Natural killer cell treated with Interleukin-12 subunit alpha and Interleukin-12 subunit beta and Interleukin-15 and Interleukin-18, amount 100 ng/mL, for 72 hours (primary cell): ENCODE results near the gene CASTOR1. TPM values are rescaled to one million over a fixed set of nuclear protein-coding genes. Genes with fewer than 3 reads are reported as not detected.
A peak's percentile ranks its signal among the peaks of the same experiment; 100 is the strongest.

Source experiments
- ATAC-seq, 2 donors: fragments of 150-1000 bp; cut with Tn5 transposase in 1 of 2; sonication (Bioruptor Pico), chemical (Tn5 transposase) in 1 of 2; 2 replicates each; pipeline ENCODE4 v1.10.0; 2021
- DNase-seq: peaks from one replicate; pipeline ENCODE4 v3.0.0; 2022; ENCODE audit warnings: low spot score
- H3K27ac Mint-ChIP-seq, 2 donors: 1 replicate in 1 of 2; 2 replicates in 1 of 2; pipeline ENCODE4 v1.8.0; 2022; ENCODE audit warnings: mixed read lengths in 2 of 2, mild to moderate bottlenecking in 1 of 2, moderate library complexity in 1 of 2
- H3K27me3 Mint-ChIP-seq, 2 donors: 1 replicate in 1 of 2; 2 replicates in 1 of 2; pipeline ENCODE4 v1.8.0; 2022; ENCODE audit warnings: mixed read lengths in 2 of 2
- H3K36me3 Mint-ChIP-seq: one replicate; pipeline ENCODE4 v1.8.0; 2022; ENCODE audit warnings: mixed read lengths
- H3K4me1 Mint-ChIP-seq, 2 donors: 1 replicate in 1 of 2; 2 replicates in 1 of 2; pipeline ENCODE4 v1.8.0; 2022; ENCODE audit warnings: low read depth in 2 of 2, mixed read lengths in 2 of 2, mild to moderate bottlenecking in 1 of 2
- H3K4me3 Mint-ChIP-seq: one replicate; pipeline ENCODE4 v1.8.0; 2022; ENCODE audit warnings: mixed read lengths
- H3K9me3 Mint-ChIP-seq: 2 replicates; pipeline ENCODE4 v1.8.0; 2022; ENCODE audit warnings: mixed read lengths
- total RNA-seq, 2 donors: library from RNA; stranded (reverse); gene quantifications; one replicate each; pipeline ENCODE4 v1.2.3, GENCODE V29; 2022

CASTOR1 gene
- total RNA-seq, 2 donors from 2014 or later: 4.0 to 4.4 TPM

DNA sequence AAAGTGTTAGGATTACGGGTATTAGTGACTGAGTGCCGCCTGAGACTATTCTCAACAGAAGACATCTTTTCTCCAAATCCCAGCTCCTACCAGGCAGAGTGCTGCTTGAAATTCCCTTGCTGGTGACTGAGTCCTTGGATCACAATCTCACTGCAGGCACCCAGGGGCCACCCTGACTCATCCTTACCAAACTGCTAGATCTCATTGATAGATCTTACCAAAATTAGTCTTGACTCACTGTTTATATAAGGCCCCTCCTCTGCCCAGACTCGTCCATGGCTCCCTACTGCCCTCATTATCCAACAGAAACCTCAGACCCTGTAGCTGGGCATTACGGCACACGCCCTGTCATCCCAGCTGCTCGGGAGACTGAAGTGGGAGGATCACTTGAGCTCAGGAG, 22.7 kb upstream of the CASTOR1 start:
- Mint-ChIP-seq H3K27ac (peak overlapping the region; percentile 35 to 61), H3K4me3 (no peak overlapping the region), H3K27me3 (no peaks in the 10 kb centered on the region), H3K4me1 (peaks cover 75 to 77% of the 10 kb centered on the region in 2 donors), H3K9me3 (no peaks in the 10 kb centered on the region), H3K36me3 (no peaks in the 10 kb centered on the region)
- no peak for DNase-seq
- ATAC-seq: no peak

DNA sequence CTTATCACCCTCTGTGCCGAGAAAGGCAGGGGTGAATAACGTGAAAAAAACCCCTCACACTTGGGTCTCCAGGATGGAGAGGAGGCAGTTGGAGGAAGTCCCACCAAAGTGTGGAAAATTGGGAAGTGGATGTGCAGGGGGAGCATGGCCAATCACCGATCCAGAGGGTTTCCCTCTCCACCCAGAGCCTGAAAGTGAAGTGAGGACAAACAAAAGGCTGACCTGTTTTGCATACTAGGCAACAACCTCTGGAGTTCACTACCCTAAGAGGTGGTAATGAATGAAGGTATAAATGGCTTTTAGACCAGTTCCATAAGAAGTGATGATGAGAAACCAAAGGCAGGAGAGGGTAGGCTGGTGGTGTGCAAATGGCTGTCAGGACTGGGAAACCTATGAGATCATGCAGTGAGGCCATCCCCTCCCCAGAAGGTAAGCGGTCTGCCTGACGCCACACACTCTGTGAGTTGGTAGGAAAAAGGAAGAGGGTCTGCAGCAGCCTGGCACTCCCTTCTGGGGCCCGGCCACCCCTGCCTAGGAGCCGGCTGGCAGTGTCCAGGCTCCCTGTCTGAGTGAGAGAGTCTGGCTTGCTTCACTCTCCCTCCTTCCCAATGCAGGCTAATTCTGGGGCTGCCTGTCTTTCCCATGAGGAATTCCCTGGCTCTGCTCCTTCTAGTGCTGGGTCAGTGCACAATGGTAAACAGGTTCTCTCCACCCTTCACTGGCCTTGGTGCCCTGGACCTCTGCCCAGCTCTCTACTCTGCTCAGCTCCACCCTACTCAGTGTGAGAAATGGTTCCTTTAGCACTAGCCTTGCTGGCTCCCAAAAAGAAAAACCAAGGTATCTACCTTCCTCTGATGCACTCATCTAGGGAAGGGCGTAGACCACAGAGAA, 21.8 kb upstream of the CASTOR1 start:
- Mint-ChIP-seq H3K4me3 (no peak overlapping the region), H3K4me1 (peaks cover 79 to 81% of the 10 kb centered on the region in 2 donors), H3K9me3 (no peaks in the 10 kb centered on the region), H3K27me3 (no peaks in the 10 kb centered on the region), H3K36me3 (no peaks in the 10 kb centered on the region), H3K27ac (peak overlapping the region; percentile 35 to 97)
- ATAC-seq (no peak), DNase-seq (no peak)

DNA sequence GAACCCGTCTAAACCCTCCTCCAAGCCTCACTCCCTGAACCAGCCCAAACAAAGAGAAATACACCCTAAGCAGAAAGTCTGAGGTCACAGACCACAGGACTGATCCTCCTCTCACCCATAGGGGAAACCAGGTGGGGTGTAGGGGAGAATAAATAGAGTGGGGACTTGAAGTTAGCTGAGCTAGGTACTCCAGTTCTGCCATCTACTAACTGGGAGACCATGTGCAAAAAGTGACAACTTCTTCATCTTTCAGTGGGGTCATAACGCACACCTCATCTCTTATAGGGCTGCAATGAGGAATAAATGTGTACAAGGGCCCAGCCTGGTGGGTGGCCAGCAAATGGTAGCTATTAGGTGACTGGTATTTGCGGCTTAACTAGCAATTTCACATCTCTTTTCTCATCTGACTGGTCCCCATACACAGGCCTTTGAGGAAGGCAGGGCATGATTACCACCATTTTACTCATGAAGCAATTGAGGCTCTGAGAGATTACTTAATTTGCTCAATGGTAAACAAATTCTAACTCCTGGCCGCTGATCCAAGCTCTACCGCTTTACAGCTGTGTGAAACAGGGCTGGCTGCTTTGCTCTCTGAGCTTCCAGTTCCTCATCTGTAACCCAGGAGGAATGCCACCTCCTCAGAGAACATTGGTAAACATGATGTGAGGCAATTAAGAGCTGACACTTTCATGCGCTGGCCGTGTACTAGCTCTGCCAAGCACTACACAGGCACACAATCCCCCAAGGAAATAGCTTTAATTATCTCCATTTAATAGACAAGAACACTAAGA, 20.8 kb upstream of the CASTOR1 start:
- Mint-ChIP-seq H3K9me3 (no peaks in the 10 kb centered on the region), H3K4me3 (no peak overlapping the region), H3K4me1 (peaks cover 79 to 81% of the 10 kb centered on the region in 2 donors), H3K27me3 (no peaks in the 10 kb centered on the region), H3K36me3 (no peaks in the 10 kb centered on the region), H3K27ac (peak overlapping the region; percentile 35 to 97)
- no peak for DNase-seq
- ATAC-seq: no peak

DNA sequence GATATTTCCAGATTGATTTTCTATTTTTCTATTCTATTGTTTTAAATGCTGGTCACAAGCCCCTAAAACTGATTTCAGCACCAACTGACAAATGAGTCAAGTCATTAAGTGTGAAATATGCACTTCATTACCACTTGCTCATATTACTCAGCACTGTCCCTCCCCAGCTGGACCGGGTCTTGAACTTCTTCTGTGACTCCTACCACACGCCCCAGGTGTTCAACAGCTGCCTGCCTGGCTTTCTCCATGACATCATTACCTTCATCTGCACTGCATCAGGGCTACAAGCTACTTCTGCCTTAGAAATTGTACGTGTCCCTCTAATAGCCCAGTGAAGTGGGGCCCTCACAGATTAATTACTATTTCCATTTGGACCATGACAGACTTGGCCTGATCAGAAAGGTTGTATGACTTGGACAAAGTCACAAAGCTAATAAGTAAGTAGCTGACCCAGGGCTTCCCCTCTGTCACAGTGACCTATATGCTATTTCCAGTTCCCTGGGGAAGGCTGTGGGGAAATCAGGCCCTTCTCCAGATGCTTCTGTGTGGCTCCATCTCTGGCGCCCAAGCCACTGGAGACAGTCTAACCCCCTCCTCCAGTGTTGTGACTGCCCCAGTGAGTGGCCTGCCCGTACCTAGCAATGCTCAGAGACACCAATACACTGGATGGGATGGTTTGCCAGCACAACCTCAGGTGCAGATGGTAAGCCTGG, 19.4 kb upstream of the CASTOR1 start:
- peaks cover 79 to 80% of the 10 kb centered on the region in 2 donors for H3K4me1 Mint-ChIP-seq
- ATAC-seq (no peak), DNase-seq (no peak)
- no peaks in the 10 kb centered on the region for H3K36me3 Mint-ChIP-seq
- H3K27ac Mint-ChIP-seq: peak overlapping the region; percentile 91 to 97
- H3K27me3 Mint-ChIP-seq: no peaks in the 10 kb centered on the region
- no peaks in the 10 kb centered on the region for H3K9me3 Mint-ChIP-seq
- H3K4me3 Mint-ChIP-seq: peak overlapping the region; percentile 17

DNA sequence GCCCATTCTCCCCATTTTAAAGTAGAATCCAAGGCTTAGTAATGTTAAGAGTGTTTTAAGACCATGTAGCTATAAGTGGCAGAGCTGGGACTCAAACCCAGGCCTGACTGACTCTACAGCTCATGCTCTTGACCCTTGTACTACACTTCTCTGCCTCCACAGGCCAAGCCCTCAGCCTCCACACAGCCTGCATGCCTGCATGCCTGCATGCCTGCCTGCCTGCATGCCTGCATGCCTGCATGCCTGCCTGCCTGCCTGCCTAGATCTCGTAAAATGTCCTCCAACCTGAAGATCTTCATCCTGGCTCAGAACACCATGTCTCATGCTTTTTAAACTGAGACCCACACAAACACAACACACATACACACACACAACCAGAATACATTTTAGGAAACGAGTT, 18.8 kb upstream of the CASTOR1 start:
- peaks cover 83 to 84% of the 10 kb centered on the region in 2 donors for H3K4me1 Mint-ChIP-seq
- no peak for ATAC-seq
- H3K36me3 Mint-ChIP-seq: no peaks in the 10 kb centered on the region
- no peak for DNase-seq
- peak overlapping the region; percentile 17 for H3K4me3 Mint-ChIP-seq
- peak overlapping the region; percentile 91 to 97 for H3K27ac Mint-ChIP-seq
- H3K27me3 Mint-ChIP-seq: no peaks in the 10 kb centered on the region
- no peaks in the 10 kb centered on the region for H3K9me3 Mint-ChIP-seq

DNA sequence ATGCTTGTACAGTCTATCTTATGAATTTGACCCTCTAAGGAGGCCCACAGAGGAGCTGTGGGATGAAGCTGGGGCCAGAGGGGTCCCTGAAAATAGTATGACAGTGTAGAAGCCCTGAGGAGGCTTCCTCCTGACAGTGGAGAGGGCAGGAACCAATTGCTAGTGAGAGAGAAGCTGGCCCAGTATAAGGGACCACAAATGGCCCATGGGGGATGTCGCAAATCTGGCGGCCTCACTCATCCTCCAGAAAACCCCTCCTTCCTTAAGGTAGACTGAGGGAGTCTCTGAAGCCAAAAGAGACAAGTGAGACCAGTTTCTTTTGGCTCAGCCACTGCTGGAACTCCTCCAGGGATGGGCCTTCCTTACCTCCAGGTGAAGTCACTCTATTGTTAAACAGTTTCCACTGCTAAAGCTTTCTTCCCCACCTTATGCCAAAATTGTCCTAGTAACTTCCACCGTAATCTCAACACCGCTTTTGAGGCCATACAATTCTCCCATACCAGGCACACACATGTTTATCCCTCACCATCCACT, 17.8 kb upstream of the CASTOR1 start:
- Mint-ChIP-seq H3K4me3 (peak overlapping the region; percentile 83), H3K27me3 (no peaks in the 10 kb centered on the region), H3K4me1 (peaks cover 83 to 84% of the 10 kb centered on the region in 2 donors), H3K27ac (peak overlapping the region; percentile 91 to 97), H3K36me3 (no peaks in the 10 kb centered on the region), H3K9me3 (no peaks in the 10 kb centered on the region)
- peak; percentile 33 to 43 for ATAC-seq
- no peak for DNase-seq

DNA sequence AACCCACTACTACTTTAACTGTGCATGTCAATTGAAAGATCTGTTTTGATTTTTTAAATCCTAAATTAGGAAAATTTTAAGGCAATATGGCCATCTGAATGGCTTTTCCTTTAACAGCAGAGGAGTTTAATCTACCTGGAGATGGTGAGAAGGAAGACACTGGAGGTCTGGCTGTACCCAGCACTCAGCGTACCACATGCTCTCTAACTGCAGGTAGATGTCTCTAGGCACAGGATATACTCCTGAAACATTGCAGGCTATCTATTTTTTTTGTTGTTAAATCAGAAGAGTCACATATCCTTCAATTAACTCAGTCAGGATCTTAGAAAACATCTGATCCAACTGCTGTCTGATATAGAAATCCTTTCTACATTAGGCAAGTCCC, 17.3 kb upstream of the CASTOR1 start:
- Mint-ChIP-seq H3K4me3 (peak overlapping the region; percentile 83), H3K27ac (peak overlapping the region; percentile 91 to 97), H3K27me3 (no peaks in the 10 kb centered on the region), H3K4me1 (peaks cover 81 to 83% of the 10 kb centered on the region in 2 donors), H3K36me3 (no peaks in the 10 kb centered on the region), H3K9me3 (no peaks in the 10 kb centered on the region)
- ATAC-seq (no peak), DNase-seq (no peak)

DNA sequence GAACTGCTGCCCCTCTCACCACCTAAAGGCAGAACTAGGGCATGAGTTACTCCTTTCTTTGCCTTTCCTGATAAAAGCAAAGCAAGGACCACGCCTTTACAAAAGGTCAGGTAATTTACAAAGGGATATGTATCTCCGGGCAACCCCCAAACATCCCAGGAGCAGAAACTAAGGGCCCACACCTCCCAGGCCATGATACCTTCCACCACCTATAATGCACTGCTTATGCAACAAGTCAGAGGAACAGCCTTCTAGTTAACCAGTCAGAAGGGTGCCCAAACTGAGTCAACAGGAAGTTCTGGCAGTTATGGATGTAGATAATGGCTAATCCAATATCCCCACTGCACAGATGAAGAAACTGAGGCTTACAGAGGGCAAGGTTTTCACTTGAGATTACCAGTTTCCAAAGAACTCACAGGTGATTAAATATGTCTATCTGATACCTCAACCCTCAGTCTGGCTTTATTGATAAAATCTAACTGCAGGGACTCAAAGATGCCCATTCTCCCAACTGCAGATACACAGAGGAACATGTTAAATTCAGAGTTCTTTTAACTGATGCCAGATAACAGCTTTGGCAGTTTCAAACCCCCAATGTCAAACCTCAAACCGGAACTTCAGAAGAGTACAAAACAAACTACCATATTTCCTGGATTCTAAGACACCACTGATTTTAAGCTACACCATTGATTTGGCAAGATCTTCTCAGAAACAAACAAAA, 16.8 kb upstream of the CASTOR1 start:
- no peak for DNase-seq
- H3K36me3 Mint-ChIP-seq: no peaks in the 10 kb centered on the region
- H3K9me3 Mint-ChIP-seq: no peaks in the 10 kb centered on the region

DNA sequence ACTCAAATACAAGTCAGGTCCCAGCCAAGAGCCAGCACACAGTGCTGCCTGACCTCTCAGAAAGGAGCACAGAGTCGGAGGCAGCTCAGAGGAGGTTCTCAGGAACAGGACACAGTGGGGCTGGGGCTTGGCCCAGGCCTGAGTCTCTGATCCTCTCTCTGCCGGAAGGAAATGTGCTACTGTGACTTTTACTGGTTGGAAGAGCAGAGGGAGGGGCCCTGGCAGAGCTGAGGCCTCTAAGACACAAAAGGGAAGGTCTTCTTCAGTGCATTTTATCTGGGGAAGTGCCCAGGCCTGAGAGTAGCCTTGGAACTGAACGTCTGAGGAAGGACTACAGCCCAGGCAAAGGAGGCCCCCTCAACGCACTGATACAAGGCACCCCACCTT, 16.2 kb upstream of the CASTOR1 start:
- peak overlapping the region; percentile 83 for H3K4me3 Mint-ChIP-seq
- no peaks in the 10 kb centered on the region for H3K9me3 Mint-ChIP-seq
- ATAC-seq: peak; percentile 74 to 84
- H3K27me3 Mint-ChIP-seq: no peaks in the 10 kb centered on the region
- peak overlapping the region; percentile 91 to 97 for H3K27ac Mint-ChIP-seq
- H3K4me1 Mint-ChIP-seq: peaks cover 81 to 85% of the 10 kb centered on the region in 2 donors
- no peaks in the 10 kb centered on the region for H3K36me3 Mint-ChIP-seq
- no peak for DNase-seq

More for the DNA sequence above, 16.8 kb upstream of the CASTOR1 start:
- Mint-ChIP-seq H3K27ac (peak overlapping the region; percentile 91 to 97), H3K4me3 (peak overlapping the region; percentile 83), H3K4me1 (peaks cover 84 to 88% of the 10 kb centered on the region in 2 donors), H3K27me3 (no peaks in the 10 kb centered on the region)
- peak; percentile 75 to 76 for ATAC-seq

DNA sequence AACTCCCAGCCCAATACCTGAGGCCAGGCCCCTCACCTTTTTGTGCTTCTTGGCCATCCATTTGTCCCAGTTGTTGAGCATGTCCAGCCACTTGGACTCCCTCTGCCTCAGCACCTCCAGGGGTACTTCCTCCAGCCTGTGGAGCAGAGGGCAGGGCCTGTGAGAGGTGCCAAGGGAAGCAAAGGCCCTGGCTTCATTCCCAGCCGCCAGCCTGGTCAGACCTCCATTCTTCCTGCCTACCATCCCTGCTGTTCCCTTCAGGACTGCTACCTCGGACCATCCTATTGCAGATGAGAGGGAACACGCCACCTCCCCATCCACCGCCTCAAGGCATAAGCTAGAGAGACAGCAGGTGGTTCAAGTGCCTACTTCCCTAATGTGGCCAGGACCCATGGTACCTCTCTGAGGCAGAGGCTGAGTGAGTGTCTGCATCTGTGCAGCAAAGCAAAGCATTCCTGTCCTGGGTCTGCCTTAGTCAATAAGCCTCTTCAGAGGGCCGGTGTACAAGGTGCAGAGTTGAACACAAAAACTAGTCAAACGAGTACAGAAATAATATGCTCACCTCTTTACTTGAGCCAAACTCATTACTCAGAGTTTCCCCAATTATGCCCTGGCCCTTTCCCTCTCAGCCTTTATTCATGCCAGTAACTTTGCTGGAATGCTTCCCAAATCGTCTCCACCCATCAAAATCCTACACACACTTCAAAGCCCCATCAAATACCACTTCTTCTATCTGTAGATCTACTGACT, 15.4 kb upstream of the CASTOR1 start:
- H3K9me3 Mint-ChIP-seq: no peaks in the 10 kb centered on the region
- no peaks in the 10 kb centered on the region for H3K27me3 Mint-ChIP-seq
- peak overlapping the region; percentile 91 to 97 for H3K27ac Mint-ChIP-seq
- peaks cover 73 to 76% of the 10 kb centered on the region in 2 donors for H3K4me1 Mint-ChIP-seq
- no peak for ATAC-seq
- H3K4me3 Mint-ChIP-seq: peak overlapping the region; percentile 83
- no peaks in the 10 kb centered on the region for H3K36me3 Mint-ChIP-seq
- no peak for DNase-seq

DNA sequence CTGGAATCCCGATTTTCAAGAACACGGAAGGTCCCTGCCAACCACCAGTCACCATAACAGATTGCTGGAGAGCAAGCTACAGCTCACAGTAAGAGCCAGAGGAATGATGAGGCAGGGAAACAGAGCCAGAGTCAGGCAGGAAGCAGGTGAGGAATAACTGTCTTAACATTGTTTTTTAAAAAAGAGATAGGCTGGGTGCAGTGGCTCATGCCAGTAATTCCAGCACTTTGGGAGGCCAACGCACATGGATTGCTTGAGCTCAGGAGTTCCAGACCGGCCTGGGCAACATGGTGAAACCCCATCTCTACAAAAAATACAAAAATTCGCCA, 13.5 kb upstream of the CASTOR1 start:
- Mint-ChIP-seq H3K27me3 (no peaks in the 10 kb centered on the region), H3K9me3 (no peaks in the 10 kb centered on the region), H3K4me1 (peaks cover 61 to 63% of the 10 kb centered on the region in 2 donors), H3K36me3 (no peaks in the 10 kb centered on the region), H3K4me3 (peak overlapping the region; percentile 74), H3K27ac (peak overlapping the region; percentile 91 to 97)
- DNase-seq: no peak
- ATAC-seq: no peak

DNA sequence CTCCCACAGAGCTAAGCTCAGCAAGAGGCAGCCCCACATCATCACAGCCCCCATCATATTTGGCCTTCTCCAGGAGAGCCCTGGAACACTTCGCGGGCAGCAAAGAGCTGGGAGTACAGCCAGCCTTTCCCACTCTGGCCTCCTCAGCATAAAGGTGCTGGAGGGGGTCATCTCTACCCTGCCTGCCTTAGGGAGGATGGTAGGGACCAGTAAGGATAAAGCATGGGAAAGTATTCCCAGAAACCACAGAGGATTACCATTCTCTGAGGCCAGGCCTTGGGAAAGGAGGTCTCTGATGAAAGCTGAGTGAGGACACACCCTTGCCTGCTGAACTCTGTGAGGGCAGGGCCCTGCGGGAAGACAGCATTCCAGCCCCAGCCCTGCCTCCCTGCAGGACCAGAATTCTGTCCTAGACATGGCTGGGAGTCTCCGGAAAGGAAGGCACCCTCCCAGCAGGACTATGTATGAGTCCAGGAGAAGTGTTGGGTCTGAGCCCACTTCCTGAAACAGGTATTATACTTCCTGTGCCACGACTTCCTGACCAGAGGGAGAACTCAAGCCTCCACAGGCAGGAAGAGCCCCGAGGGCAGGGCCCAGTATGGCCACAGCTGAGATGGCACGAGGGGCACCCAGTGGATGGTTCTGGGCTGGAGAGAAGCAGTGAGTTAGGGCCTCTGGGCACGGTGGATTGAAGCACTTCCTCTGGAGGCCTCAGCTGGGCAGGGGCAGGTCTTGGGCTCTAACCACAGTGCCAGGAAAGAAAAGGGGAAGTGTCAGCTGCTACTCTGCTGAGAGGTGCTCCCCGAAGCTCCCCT, 12.9 kb upstream of the CASTOR1 start:
- Mint-ChIP-seq H3K4me3 (peak overlapping the region; percentile 74), H3K36me3 (no peaks in the 10 kb centered on the region), H3K9me3 (no peaks in the 10 kb centered on the region), H3K4me1 (peaks cover 57 to 58% of the 10 kb centered on the region in 2 donors), H3K27ac (peak overlapping the region; percentile 91 to 97), H3K27me3 (no peaks in the 10 kb centered on the region)
- no peak for DNase-seq
- peak; percentile 1 to 17 for ATAC-seq
